Measurements from ENCODE around the gene RENBP.

Gene RENBP

DNA sequence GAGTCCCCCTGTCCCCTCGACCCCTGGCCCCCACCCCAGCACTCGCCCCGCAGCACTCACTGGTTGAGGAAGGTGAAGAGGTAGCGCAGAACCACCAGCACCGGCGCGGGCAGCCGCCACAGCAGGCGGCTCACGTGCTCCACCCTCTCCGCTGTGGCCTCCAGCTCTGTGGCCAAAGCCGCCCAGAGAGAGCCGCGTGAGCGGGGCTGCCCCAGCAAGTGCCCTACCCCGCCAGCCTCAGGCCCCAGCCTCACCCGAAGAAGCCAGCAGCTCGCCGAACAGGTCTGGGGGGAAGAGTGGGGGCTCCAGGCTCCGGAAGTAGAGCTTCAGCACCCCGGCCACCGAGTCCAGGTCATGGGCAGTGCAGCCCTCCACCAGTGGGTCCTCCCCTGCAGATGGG, 34.0 kb downstream of the RENBP start:
- DNase-seq (ENCODE audit: low read depth), result no peak
- H3K4me3 ChIP-seq (ENCODE audit: low read depth, low read length), result no peak overlapping the region
- no peak for TF ChIP-seq CTCF (IDR thresholded peaks at IDR 0.05; ENCODE audit: insufficient read depth, low read depth, low read length, missing control alignments)

DNA sequence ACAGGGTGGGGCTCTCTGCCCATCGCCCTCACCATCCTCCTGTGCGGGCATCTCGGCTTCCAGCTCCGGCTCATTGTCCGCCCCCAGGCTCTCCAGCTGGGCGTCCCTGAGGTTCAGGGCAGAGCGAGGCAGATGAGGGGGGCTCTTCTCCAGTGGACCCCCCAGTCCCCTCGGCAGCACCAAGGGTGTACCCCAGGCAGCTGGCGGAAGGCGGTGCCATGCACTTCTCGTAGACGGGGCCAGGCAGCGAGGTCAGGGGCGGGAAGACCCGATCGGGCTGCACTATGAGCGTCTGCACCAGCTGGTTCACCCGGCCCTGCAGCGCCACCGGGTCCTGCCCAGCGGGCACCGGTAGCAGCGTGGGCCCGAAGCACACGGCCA, 34.5 kb downstream of the RENBP start:
- TF ChIP-seq CTCF (IDR thresholded peaks at IDR 0.05; ENCODE audit: insufficient read depth, low read depth, low read length, missing control alignments), result no peak
- no peak for DNase-seq (ENCODE audit: low read depth)

GRCh38 chrX:153909024-153909979, 35.1 kb downstream of the RENBP start:
- no peak for TF ChIP-seq CTCF (IDR thresholded peaks at IDR 0.05; ENCODE audit: insufficient read depth, low read depth, low read length, missing control alignments)
- DNase-seq (ENCODE audit: low read depth), result peak; percentile 46
- H3K4me3 ChIP-seq (ENCODE audit: low read depth, low read length), result no peak overlapping the region

More for the DNA sequence above, 34.5 kb downstream of the RENBP start:
- H3K4me3 ChIP-seq (ENCODE audit: low read depth, low read length), result no peak overlapping the region

DNA sequence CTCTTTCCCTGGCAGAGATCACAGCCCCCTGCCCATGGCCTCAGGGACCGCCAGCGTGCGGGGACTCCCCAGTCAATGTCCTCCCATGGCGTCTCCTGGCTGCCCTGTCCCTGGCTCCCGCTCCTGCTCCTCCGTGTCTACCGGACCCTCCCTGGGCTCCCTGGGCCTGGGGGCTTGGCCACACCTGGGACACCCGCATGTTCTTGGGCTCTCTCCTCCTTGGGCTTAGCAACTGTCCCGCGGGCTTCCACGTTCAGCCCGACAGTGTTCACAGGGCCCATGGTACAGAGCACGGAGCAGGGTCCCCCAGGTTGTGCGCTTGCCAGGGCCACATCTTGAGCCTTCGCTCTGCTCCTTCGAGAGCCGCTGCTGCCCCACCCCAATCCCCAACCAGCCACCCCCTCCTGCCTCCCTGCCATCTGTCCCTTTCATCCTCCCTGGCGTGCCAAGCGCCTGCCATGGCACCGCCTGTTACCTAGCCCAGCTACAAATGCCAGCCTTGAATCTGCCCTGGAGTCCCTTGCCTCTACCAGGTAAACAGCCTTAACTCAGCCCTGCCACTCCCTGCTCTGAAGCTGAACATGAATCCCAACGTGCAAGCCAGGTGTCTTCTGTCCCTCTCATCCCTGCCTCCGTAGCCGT, 36.1 kb downstream of the RENBP start:
- no peak overlapping the region for H3K4me3 ChIP-seq (ENCODE audit: low read depth, low read length)
- no peak for DNase-seq (ENCODE audit: low read depth)
- TF ChIP-seq CTCF (IDR thresholded peaks at IDR 0.05; ENCODE audit: insufficient read depth, low read depth, low read length, missing control alignments), result no peak

DNA sequence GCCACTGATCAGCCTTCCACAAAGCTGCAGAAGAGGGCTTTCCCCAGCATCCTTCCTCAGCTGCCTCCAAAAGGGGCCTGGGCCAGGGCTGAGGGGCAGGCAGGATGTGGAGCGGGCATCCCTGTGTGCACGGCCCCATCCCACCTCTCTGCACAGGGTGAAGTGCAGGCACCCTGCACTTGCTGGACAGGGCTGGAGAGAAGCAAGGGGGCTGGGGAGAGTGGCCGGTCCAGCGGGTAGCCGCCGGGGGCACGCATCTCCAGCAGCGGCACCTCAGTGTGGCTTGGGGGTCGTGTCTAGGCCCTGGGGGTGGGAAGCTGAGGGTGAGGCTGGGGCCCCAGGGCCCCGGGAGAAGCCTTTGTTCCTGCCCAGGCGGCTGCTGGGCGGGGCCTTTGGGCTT, 37.0 kb downstream of the RENBP start:
- TF ChIP-seq CTCF (IDR thresholded peaks at IDR 0.05; ENCODE audit: insufficient read depth, low read depth, low read length, missing control alignments), result no peak
- no peak overlapping the region for H3K4me3 ChIP-seq (ENCODE audit: low read depth, low read length)
- no peak for DNase-seq (ENCODE audit: low read depth)

DNA sequence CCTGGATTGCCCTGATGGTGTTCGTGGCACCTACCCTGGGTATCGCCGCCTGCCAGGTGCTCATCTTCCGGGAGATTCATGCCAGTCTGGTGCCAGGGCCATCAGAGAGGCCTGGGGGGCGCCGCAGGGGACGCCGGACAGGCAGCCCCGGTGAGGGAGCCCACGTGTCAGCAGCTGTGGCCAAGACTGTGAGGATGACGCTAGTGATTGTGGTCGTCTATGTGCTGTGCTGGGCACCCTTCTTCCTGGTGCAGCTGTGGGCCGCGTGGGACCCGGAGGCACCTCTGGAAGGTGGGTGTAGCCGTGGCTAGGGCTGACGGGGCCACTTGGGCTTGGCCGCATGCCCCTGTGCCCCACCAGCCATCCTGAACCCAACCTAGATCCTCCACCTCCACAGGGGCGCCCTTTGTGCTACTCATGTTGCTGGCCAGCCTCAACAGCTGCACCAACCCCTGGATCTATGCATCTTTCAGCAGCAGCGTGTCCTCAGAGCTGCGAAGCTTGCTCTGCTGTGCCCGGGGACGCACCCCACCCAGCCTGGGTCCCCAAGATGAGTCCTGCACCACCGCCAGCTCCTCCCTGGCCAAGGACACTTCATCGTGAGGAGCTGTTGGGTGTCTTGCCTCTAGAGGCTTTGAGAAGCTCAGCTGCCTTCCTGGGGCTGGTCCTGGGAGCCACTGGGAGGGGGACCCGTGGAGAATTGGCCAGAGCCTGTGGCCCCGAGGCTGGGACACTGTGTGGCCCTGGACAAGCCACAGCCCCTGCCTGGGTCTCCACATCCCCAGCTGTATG, 38.1 kb downstream of the RENBP start:
- TF ChIP-seq CTCF (IDR thresholded peaks at IDR 0.05; ENCODE audit: insufficient read depth, low read depth, low read length, missing control alignments), result no peak
- no peak overlapping the region for H3K4me3 ChIP-seq (ENCODE audit: low read depth, low read length)
- no peak for DNase-seq (ENCODE audit: low read depth)
